Spinal cord (tissue), 10 donors: Measurements from ENCODE around the gene CDH5. TPM values are rescaled to one million over a fixed set of nuclear protein-coding genes. Genes with fewer than 3 reads are reported as not detected.
"Not testable (repeated sequence)": the region's sequence is repeated elsewhere in the genome, so short reads cannot be mapped to it uniquely, and the experiment has no call there.

Source experiments
- DNase-seq, 6 donors: peaks; one replicate each; pipeline versions ENCODE4 v3.0.0 to v3.0.0-alpha.2; 2013 to 2015; ENCODE audit warnings: low spot score in 6 of 6, low read depth in 4 of 6
- H3K27ac ChIP-seq: one replicate; pipeline ENCODE4 v1.5.1; 2013; ENCODE audit warnings: low read depth, low read length, control low read depth
- H3K27me3 ChIP-seq: one replicate; pipeline ENCODE4 v1.6.1; 2013; ENCODE audit warnings: low read length; ENCODE audit not compliant: control insufficient read depth, insufficient read depth
- H3K36me3 ChIP-seq: one replicate; pipeline ENCODE4 v1.6.1; 2013; ENCODE audit warnings: low read length; ENCODE audit not compliant: control insufficient read depth, insufficient read depth
- H3K4me1 ChIP-seq: one replicate; pipeline ENCODE4 v1.6.1; 2013; ENCODE audit warnings: low read length; ENCODE audit not compliant: control insufficient read depth, insufficient read depth
- H3K4me3 ChIP-seq: one replicate; pipeline ENCODE4 v1.5.1; 2013; ENCODE audit warnings: low read depth, low read length, control low read depth
- H3K9me3 ChIP-seq: one replicate; pipeline ENCODE4 v1.6.1; 2013; ENCODE audit warnings: low read length; ENCODE audit not compliant: control insufficient read depth, insufficient read depth
- WGBS: methylation state at CpG from one replicate; pipeline ENCODE4 v1.1.5; 2013; ENCODE audit warnings: missing lambda C conversion rate; ENCODE audit not compliant: insufficient coverage; 5-methylcytosine and 5-hydroxymethylcytosine counted together
- polyA plus RNA-seq, 2 donors: library from polyadenylated mRNA; unstranded; fragments of 120-200 nt; gene quantifications; one replicate each; pipeline ENCODE4 v1.2.1, GENCODE V29; 2013; ENCODE audit not compliant: insufficient read length in 2 of 2
- total RNA-seq, 2 donors: library from RNA; depleted of rRNA in 1 of 2; stranded (reverse); fragments of 120-200 nt in 1 of 2; fragments of >200 nt in 1 of 2; gene quantifications; one replicate each; pipeline versions ENCODE4 v1.2.3 to v1.2.4, GENCODE V29; 2013 to 2014
- donor health status: healthy.

Gene CDH5
- total and polyA plus RNA-seq, 4 donors: 23.5 to 78.3 (median 35.3) TPM

DNA sequence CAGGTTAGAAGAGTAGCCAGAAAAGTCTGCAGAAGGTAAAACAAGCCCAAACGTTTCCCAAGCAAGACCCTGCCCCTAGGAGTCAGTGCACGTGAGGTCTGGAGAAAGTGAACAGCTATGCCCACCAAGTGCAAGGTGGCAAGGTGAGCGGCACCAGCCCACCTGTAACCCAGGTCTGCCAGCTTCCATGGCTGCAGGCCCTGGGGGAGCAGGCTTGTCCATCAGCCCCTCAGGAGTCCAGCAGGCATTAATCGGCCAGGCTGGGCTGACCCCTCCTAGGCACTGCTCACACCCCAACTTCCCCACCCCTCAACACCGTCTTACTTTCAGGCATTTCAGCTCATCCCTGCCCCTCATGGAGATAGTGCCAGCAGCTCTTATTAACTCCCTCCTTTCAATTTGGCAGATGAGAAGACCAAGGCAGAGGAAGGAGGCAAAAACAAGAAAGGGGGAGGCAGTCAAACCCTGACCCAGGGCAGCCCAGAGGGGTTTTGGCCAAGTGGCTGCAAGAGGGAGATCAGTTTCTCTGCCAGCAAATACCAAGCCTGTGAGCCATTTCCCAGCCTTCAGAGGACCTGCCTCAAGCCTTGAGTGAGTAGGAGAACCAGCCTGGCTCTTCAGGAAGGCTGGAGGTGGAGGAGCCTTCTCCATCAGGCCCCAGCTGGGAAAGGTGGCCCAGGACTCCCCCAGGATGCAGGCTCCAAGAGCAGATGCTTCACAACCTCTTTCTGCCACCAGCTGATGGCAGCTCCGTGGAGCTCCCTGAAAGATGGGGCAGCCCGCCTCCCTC lies 75.3 kb downstream of the CDH5 start:
- WGBS: 76% methylated on average over 7 of the region's 7 CpGs

DNA sequence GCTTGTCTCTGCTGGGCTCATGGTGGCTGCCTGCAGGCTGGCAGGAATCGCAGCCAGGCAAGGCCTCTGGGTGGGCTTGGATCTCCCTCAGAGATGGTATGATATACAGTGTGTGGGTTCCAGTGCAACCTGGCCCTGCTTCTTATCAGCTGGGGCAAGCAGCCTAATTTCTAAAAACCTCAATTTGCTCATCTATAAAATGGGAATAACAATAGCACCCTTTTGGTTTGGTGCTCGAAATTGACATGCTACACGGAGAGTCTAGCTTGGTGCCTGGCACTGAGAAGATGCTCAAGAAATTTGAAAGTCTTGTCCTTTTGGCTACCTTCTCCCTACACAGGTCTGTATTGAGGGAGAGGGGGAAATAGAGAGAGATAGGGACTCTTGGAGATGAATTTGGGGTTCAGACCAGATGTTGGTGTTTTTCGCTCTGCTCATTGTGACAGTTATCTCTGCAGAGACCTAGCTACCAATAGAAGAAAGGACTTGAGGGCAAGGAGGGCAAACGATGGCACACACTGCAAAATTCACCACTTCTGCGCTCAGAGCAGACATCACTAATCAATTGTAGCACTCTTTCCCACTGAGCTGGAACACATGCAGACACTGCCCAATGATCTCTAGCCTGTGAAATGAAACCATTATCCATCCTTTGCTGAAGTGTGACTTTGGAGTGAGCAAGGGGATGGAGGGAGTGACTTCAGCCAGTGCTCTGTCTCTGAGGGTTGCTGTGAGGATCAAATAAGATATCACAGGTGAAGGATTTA lies 76.2 kb downstream of the CDH5 start:
- H3K36me3 ChIP-seq: peaks cover 5% of the 10 kb centered on the region
- no peaks in the 10 kb centered on the region for H3K9me3 ChIP-seq
- 88% methylated on average over 5 of the region's 6 CpGs for WGBS
- no peaks in the 10 kb centered on the region for H3K4me1 ChIP-seq
- DNase-seq: no peak
- no peak overlapping the region for H3K27ac ChIP-seq
- no peaks in the 10 kb centered on the region for H3K27me3 ChIP-seq
- H3K4me3 ChIP-seq: no peak overlapping the region

More for the DNA sequence above, 75.3 kb downstream of the CDH5 start:
- H3K4me1 ChIP-seq: no peaks in the 10 kb centered on the region
- no peaks in the 10 kb centered on the region for H3K27me3 ChIP-seq
- H3K4me3 ChIP-seq: no peak overlapping the region
- H3K36me3 ChIP-seq: peaks cover 5% of the 10 kb centered on the region
- no peak for DNase-seq
- H3K9me3 ChIP-seq: no peaks in the 10 kb centered on the region
- H3K27ac ChIP-seq: no peak overlapping the region

DNA sequence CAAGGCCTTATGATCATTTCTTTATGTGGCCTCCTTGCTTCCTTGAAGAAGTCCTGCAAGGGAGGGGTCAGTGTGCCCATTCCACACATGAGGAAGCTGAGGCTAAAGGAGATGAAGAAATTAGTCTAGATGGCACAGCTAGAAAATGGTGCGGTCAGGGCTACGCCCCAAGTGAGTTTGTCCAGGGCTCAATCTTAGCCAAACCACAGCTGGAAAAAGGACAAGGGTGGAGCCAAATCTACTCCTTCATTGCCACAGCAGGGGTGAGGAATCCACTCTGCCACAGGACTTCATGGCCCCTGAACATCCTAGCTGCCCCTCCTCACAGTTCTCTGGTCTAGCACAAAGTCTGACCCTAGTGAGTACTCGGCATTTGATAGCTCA lies 76.8 kb downstream of the CDH5 start:
- 94% methylated on average over 3 of the region's 3 CpGs for WGBS
- Histone ChIP-seq H3K4me1 (no peaks in the 10 kb centered on the region), H3K27ac (no peak overlapping the region), H3K27me3 (no peaks in the 10 kb centered on the region), H3K4me3 (no peak overlapping the region), H3K36me3 (peaks cover 5% of the 10 kb centered on the region), H3K9me3 (no peaks in the 10 kb centered on the region)
- DNase-seq: no peak

DNA sequence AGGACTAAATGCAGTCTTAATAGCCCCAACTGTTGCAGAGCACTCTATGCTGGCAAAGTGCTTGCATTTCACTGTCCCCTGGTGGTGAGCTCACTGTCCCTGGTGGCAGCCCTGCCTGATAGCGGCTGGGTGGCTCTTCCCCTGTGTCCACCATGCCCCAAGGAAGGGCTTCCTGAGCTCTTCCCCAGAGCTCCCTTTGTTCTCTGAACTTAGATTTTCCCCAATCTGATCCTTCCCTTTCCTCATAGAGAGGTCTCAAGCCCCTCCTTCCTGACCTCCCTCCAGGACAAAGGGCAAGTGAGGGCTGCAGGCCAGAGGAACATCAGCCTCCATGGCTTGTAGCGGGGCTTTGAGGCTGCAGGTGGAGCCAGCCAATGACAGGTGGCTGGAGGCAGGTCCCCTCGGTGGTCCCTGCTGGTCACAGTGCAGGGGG lies 77.6 kb downstream of the CDH5 start:
- Histone ChIP-seq H3K4me1 (no peaks in the 10 kb centered on the region), H3K9me3 (no peaks in the 10 kb centered on the region), H3K27me3 (no peaks in the 10 kb centered on the region), H3K4me3 (no peak overlapping the region), H3K36me3 (peaks cover 5% of the 10 kb centered on the region), H3K27ac (no peak overlapping the region)
- 73% methylated on average over 3 of the region's 3 CpGs for WGBS
- DNase-seq: no peak

DNA sequence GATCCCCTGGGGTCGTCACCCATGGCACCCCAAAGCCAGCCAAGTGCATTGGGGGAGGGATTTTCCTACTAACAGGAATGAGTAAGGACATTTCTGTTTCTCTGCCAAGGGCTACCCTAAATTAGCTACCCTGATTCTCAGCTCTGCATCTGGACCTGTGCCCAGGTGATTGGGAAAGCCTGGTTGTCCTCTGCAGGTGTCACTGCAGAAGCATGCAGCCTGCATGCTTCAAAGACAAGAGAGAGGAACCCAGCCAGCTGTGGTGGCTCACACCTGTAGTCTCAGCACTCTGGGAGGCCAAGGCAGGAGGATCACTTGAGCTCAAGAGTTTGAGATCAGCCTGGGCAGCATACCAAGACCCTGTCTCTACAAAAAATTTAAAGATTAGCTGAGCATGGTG lies 80.2 kb downstream of the CDH5 start:
- no peak for DNase-seq
- Histone ChIP-seq H3K27ac (no peak overlapping the region), H3K4me1 (no peaks in the 10 kb centered on the region), H3K4me3 (no peak overlapping the region), H3K9me3 (no peaks in the 10 kb centered on the region), H3K27me3 (no peaks in the 10 kb centered on the region), H3K36me3 (peaks cover 5% of the 10 kb centered on the region)
- no CpG with 5 or more reads among the region's 1 CpG for WGBS

DNA sequence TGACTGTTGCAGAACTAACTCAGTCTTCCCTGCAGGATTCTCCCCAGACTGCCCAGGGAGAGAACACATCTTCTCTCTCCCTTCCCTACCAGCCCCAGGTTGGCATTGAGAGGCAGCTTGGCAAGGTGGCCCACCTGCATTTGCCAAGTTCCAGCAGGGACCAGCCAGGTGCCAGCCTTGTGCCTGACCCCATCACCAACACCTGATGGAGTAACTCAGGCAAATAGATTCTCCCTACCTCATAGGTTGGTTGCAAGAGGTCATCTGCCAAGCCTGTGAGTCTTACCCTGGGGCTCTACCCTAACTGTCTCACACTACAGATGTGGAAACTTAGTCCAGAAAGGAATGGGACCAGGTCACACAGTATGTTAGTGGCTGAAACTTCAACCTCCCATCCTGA lies 81.0 kb downstream of the CDH5 start:
- no peak overlapping the region for H3K4me3 ChIP-seq
- H3K27ac ChIP-seq: no peak overlapping the region
- H3K9me3 ChIP-seq: no peaks in the 10 kb centered on the region
- no peaks in the 10 kb centered on the region for H3K36me3 ChIP-seq
- no peaks in the 10 kb centered on the region for H3K4me1 ChIP-seq
- DNase-seq: no peak
- H3K27me3 ChIP-seq: no peaks in the 10 kb centered on the region

DNA sequence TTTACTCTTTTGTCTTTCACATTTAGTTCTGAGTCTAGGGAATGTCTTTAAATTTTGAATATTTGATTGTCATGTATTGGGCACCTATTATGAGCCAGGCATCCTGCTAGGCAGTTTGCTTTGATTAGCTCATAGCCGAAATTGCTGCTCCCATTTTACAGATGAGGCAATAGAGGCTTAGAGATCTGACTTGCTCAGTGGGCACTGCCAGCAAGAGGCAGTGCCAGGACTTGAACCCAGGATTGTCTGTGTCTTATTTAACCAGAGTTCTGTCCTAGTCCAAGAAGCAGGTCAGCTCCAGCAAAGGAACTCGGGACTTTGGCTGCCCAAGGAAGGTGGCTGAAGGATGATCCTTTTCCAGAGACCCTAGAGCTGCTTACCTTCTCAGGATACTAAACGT lies 85.1 kb downstream of the CDH5 start:
- H3K9me3 ChIP-seq: no peaks in the 10 kb centered on the region
- no peaks in the 10 kb centered on the region for H3K4me1 ChIP-seq
- no peaks in the 10 kb centered on the region for H3K36me3 ChIP-seq
- H3K4me3 ChIP-seq: no peak overlapping the region
- H3K27ac ChIP-seq: no peak overlapping the region
- no peaks in the 10 kb centered on the region for H3K27me3 ChIP-seq
- DNase-seq: no peak
- 100% methylated on average over 2 of the region's 3 CpGs for WGBS

DNA sequence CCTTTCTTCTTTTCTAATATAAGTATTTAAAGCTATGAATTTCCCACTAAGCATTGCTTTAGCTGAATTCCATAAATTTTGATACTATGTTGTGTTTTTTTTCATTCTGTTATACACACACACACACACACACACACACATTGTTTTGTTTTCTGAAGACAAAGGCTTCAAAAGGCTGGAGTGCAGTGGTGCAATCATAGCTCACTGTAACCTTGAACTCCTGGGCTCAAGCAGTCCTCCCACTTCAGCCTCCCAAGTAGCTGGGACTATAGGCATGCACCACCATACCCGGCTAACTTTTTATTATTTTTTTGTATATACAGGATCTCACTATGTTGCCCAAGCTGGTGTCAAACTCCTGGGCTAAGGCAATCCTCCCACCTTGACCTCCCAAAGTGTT lies 86.7 kb downstream of the CDH5 start:
- WGBS: no CpG with 5 or more reads among the region's 1 CpG
- not testable (repeated sequence) for H3K4me3 ChIP-seq, H3K4me1 ChIP-seq, H3K27ac ChIP-seq, H3K9me3 ChIP-seq, DNase-seq, H3K27me3 ChIP-seq, H3K36me3 ChIP-seq
